Spleen (tissue), 11 donors: ENCODE data around the gene RPEL1. TPM values are rescaled to one million over a fixed set of nuclear protein-coding genes. Genes with fewer than 3 reads are reported as not detected.
A peak's percentile ranks its signal among the peaks of the same experiment; 100 is the strongest.

Experiments used
- DNase-seq: peaks from one replicate; pipeline ENCODE4 v3.0.0-alpha.2; 2020
- H3K27ac ChIP-seq, 8 donors: fragments of 200-600 bp; sonication (generic) in 7 of 8; 1 replicate in 4 of 8; 2 replicates in 4 of 8; pipeline versions ENCODE4 v1.5.0 to v1.8.0; 2016 to 2021; ENCODE audit warnings: inconsistent platforms in 4 of 8, mild to moderate bottlenecking in 4 of 8, moderate library complexity in 1 of 8
- H3K27me3 ChIP-seq, 7 donors: fragments of 200-600 bp; sonication (generic) in 6 of 7; replicated peaks in 1 of 7; 1 replicate in 4 of 7; 2 replicates in 3 of 7; pipeline versions ENCODE4 v1.5.0 to v1.8.0; 2016 to 2021; ENCODE audit warnings: inconsistent platforms in 3 of 7, mild to moderate bottlenecking in 1 of 7
- H3K36me3 ChIP-seq, 6 donors: fragments of 200-600 bp; sonication (generic) in 5 of 6; 1 replicate in 4 of 6; 2 replicates in 2 of 6; pipeline versions ENCODE4 v1.5.0 to v1.8.0; 2016 to 2021; ENCODE audit warnings: inconsistent platforms in 2 of 6
- H3K4me1 ChIP-seq, 6 donors: fragments of 200-600 bp; sonication (generic) in 5 of 6; 1 replicate in 3 of 6; 2 replicates in 3 of 6; pipeline versions ENCODE4 v1.5.0 to v1.8.0; 2016 to 2021; ENCODE audit warnings: inconsistent platforms in 3 of 6
- H3K4me3 ChIP-seq, 8 donors: fragments of 200-600 bp; sonication (generic) in 7 of 8; 1 replicate in 4 of 8; 2 replicates in 4 of 8; pipeline versions ENCODE4 v1.5.0 to v1.8.0; 2016 to 2021; ENCODE audit warnings: inconsistent platforms in 4 of 8, mild to moderate bottlenecking in 4 of 8, moderate library complexity in 2 of 8
- H3K9me3 ChIP-seq, 8 donors: fragments of 200-600 bp; sonication (generic) in 7 of 8; 1 replicate in 4 of 8; 2 replicates in 4 of 8; pipeline versions ENCODE4 v1.5.0 to v1.8.0; 2016 to 2021; ENCODE audit warnings: inconsistent platforms in 4 of 8
- POLR2A ChIP-seq, 3 donors: fragments of 450-650 bp; IDR thresholded peaks; one replicate each; pipeline ENCODE4 v1.5.1; 2017; ENCODE audit warnings: antibody characterized with exemption in 3 of 3, mild to moderate bottlenecking in 1 of 3
- POLR2AphosphoS5 ChIP-seq, 3 donors: sonication (generic); formaldehyde crosslinking; IDR thresholded peaks; one replicate each; pipeline ENCODE4 v1.5.1; 2017; ENCODE audit warnings: antibody characterized with exemption in 3 of 3
- whole genome bisulfite sequencing, 5 donors: extraction: QIAGEN DNeasy Blood & Tissue Kit in 3 of 5; methylation state at CpG; one replicate each; pipeline versions ENCODE4 v1.1.5 to v1.1.7; 2013 to 2018; 5-methylcytosine and 5-hydroxymethylcytosine counted together
- intact Hi-C: fragments of 100-400 bp; cut with DNase I; formaldehyde crosslinking; loops from one replicate; pipeline ENCODE4 v1.15.0; 2023; ENCODE audit warnings: low total_unique reads
- polyA plus RNA-seq, 3 donors: library from polyadenylated mRNA; stranded (reverse); fragments of 200-250 nt; gene quantifications; one replicate each; pipeline ENCODE4 v1.2.1, GENCODE V29; 2013
- total RNA-seq, 7 donors: library from RNA; depleted of rRNA in 3 of 7; stranded (reverse); fragments of >200 nt in 3 of 7; fragmentation: NEBNext Ultra II Directional in 4 of 7; extraction: Animal tissue kit (Norgen Biotek cat#: 25700) in 4 of 7; gene quantifications; one replicate each; pipeline versions ENCODE4 v1.1.0 to v1.2.1, GENCODE V29; 2016 to 2021
- TF ChIP-seq, protein P1 (sequence below), 11 experiments: fragments of 200-600 bp in 7 of 11; fragments of 450-650 bp in 4 of 11; sonication (generic) in 4 of 11; IDR thresholded peaks in 8 of 11; conservative IDR thresholded peaks in 3 of 11; 1 replicate in 7 of 11; 2 replicates in 4 of 11; pipeline versions ENCODE4 v1.4.0 to v1.8.0; 2016 to 2021; ENCODE audit warnings: antibody characterized with exemption in 11 of 11, inconsistent platforms in 4 of 11, mild to moderate bottlenecking in 1 of 11
- donor health status: healthy with polysubstance abuse.
- donor health status: DM: no; HTN: no; CAD: no; lungs with moderate emphysema.
- donor health status: DM: no; HTN: no; CAD: no.
- donor health status: Bipolar disorder and iron deficiency.
- donor health status: healthy.
- donor health status: DM: no; HTN: no; CAD: no.
- donor health status: DM: yes; HTN: yes; CAD: no.

The RPEL1 gene
- total and polyA plus RNA-seq, 10 donors, result 0.23 TPM; not detected in 9

DNA sequence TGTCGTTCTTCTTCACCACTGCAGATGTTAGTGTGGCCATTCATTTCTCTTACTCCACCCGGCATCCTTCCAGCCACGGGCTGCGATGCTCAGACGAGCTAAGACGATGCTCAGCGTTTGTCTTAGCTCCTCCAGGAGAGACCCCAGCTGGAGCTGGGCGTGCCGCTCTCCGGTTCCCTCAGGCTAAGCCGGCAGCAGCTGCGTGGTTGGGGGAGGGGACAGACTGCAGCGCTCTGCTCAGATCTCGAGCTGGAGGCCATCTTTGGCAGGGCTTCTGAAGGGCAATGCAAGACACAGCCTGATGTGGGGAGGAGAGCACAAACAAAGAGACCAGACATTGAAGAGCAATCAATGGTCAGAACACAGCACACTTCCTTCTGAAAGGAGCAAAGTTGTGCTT lies 36.1 kb downstream of the RPEL1 start:
- TF ChIP-seq POLR2AphosphoS5 (IDR thresholded peaks at IDR 0.05) (no peak), POLR2A (IDR thresholded peaks at IDR 0.05) (no peak)
- TF ChIP-seq, protein P1, sequence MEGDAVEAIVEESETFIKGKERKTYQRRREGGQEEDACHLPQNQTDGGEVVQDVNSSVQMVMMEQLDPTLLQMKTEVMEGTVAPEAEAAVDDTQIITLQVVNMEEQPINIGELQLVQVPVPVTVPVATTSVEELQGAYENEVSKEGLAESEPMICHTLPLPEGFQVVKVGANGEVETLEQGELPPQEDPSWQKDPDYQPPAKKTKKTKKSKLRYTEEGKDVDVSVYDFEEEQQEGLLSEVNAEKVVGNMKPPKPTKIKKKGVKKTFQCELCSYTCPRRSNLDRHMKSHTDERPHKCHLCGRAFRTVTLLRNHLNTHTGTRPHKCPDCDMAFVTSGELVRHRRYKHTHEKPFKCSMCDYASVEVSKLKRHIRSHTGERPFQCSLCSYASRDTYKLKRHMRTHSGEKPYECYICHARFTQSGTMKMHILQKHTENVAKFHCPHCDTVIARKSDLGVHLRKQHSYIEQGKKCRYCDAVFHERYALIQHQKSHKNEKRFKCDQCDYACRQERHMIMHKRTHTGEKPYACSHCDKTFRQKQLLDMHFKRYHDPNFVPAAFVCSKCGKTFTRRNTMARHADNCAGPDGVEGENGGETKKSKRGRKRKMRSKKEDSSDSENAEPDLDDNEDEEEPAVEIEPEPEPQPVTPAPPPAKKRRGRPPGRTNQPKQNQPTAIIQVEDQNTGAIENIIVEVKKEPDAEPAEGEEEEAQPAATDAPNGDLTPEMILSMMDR (IDR thresholded peaks at IDR 0.05 in 8 of 11, conservative IDR thresholded peaks at IDR 0.05 in 3 of 11), result no peak
- peaks cover 0 to 3% (median 0%) of the 10 kb centered on the region in 8 donors for H3K9me3 ChIP-seq
- no peak overlapping the region for H3K4me3 ChIP-seq
- peaks cover 0 to 96% (median 40%) of the 10 kb centered on the region in 7 donors for H3K27me3 ChIP-seq
- WGBS, 5 donors, result 4 to 11% (median 6%) methylated on average over 13 to 14 of the region's 14 CpGs
- H3K36me3 ChIP-seq, result no peaks in the 10 kb centered on the region
- DNase-seq, result no peak
- peaks cover 2 to 20% (median 12%) of the 10 kb centered on the region in 6 donors for H3K4me1 ChIP-seq
- intact Hi-C loops, result no loop called here
- no peak overlapping the region for H3K27ac ChIP-seq

GRCh38 chr10:103282961-103283360 lies 37.3 kb downstream of the RPEL1 start:
- 23 to 43% (median 40%) methylated on average over 1 of the region's 1 CpG for WGBS, 5 donors
- Histone ChIP-seq H3K4me1 (peaks cover 0 to 8% (median under 1%) of the 10 kb centered on the region in 6 donors), H3K4me3 (no peak overlapping the region), H3K27me3 (peaks cover 0 to 96% (median 28%) of the 10 kb centered on the region in 7 donors), H3K36me3 (no peaks in the 10 kb centered on the region), H3K9me3 (peaks cover 0 to 2% (median 0%) of the 10 kb centered on the region in 8 donors), H3K27ac (no peak overlapping the region)
- no peak for DNase-seq
- intact Hi-C loops, result no loop called here
- TF ChIP-seq POLR2A (IDR thresholded peaks at IDR 0.05), result no peak
- TF ChIP-seq, protein P1 (IDR thresholded peaks at IDR 0.05 in 8 of 11, conservative IDR thresholded peaks at IDR 0.05 in 3 of 11), result no peak
- TF ChIP-seq POLR2AphosphoS5 (IDR thresholded peaks at IDR 0.05), result no peak

DNA sequence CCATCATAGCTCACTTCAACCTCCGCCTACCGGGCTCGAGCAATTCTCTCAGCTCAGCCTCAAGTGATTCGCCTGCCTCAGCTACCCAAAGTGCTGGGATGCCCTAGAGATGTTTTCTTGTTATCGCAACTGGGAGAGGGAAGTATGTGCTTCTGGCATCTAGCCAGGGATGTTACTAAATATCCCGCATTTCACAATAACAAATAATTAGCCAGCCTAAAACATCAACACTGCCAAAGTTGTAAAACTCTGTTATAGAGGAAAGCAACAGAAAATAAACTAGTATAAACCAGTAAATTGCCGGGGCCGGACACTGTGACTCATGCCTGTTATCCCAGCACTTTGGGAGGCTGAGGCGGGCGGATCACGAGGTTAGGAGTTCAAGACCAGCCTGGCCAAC lies 38.5 kb downstream of the RPEL1 start:
- H3K4me3 ChIP-seq, result no peak overlapping the region
- H3K9me3 ChIP-seq, result no peaks in the 10 kb centered on the region
- intact Hi-C loops, result no loop called here
- H3K27ac ChIP-seq, result peak overlapping the region in 1 of 8 donors; percentile 9
- peaks cover 0 to 95% (median 17%) of the 10 kb centered on the region in 7 donors for H3K27me3 ChIP-seq
- no peaks in the 10 kb centered on the region for H3K36me3 ChIP-seq
- no peak for DNase-seq
- H3K4me1 ChIP-seq, result peaks cover 0 to 6% (median 0%) of the 10 kb centered on the region in 6 donors
- TF ChIP-seq POLR2AphosphoS5 (IDR thresholded peaks at IDR 0.05), result peak in 1 of 3 donors; percentile 8
- no peak for TF ChIP-seq POLR2A (IDR thresholded peaks at IDR 0.05)
- TF ChIP-seq, protein P1 (IDR thresholded peaks at IDR 0.05 in 8 of 11, conservative IDR thresholded peaks at IDR 0.05 in 3 of 11), result no peak
- 40 to 81% (median 66%) methylated on average over 11 of the region's 11 CpGs for WGBS, 5 donors

DNA sequence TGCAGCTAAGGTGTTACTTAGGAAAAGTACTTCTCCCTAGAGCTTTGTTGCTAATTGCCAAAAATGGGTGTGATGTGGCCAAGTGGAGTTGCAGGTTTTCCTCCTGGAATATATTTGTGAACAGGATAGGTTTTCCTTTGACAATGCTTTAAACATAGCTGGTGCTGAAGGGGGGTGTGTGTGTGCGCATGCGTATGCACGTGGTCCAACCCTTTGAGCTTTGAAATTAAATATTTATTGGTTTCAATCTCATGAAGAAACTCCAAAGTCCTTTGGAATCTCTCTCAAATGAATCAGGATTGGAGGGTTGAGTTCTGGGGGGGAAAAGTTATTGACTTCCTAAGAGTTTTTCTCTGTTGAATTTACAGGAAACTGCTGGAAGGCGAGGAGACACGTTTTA lies 42.3 kb downstream of the RPEL1 start:
- intact Hi-C loops, result no loop called here
- Histone ChIP-seq H3K36me3 (no peaks in the 10 kb centered on the region), H3K9me3 (no peaks in the 10 kb centered on the region), H3K4me1 (peaks cover 0 to 3% (median 0%) of the 10 kb centered on the region in 6 donors), H3K4me3 (no peak overlapping the region), H3K27ac (no peak overlapping the region), H3K27me3 (peaks cover 0 to 80% (median 5%) of the 10 kb centered on the region in 7 donors)
- TF ChIP-seq POLR2A (IDR thresholded peaks at IDR 0.05), result no peak
- TF ChIP-seq POLR2AphosphoS5 (IDR thresholded peaks at IDR 0.05), result no peak
- TF ChIP-seq, protein P1 (IDR thresholded peaks at IDR 0.05 in 8 of 11, conservative IDR thresholded peaks at IDR 0.05 in 3 of 11), result no peak
- WGBS, 5 donors, result 71 to 88% (median 80%) methylated on average over 5 of the region's 5 CpGs
- no peak for DNase-seq
